Activated T-cell treated with anti-CD3 and anti-CD28 coated beads for 1 hour (primary cell): ENCODE data around the gene LOXL4.
"Not testable (repeated sequence)": the region's sequence is repeated elsewhere in the genome, so short reads cannot be mapped to it uniquely, and the experiment has no call there.

Source experiments
- DNase-seq: peaks from one replicate; pipeline ENCODE4 v3.0.0-alpha.2; 2020; ENCODE audit warnings: low read depth

LOXL4 gene

GRCh38 chr10:98244141-98244540, 23.9 kb downstream of the LOXL4 start:
- no peak for DNase-seq

GRCh38 chr10:98242823-98243222, 25.2 kb downstream of the LOXL4 start:
- DNase-seq = no peak

GRCh38 chr10:98240524-98240923, 27.5 kb downstream of the LOXL4 start:
- DNase-seq = no peak

GRCh38 chr10:98238391-98238790, 29.6 kb downstream of the LOXL4 start:
- no peak for DNase-seq

- DNase-seq = no peak
Observed at GRCh38 chr10:98236862-98237261, 31.1 kb downstream of the LOXL4 start.

GRCh38 chr10:98235846-98236245, 32.1 kb downstream of the LOXL4 start:
- no peak for DNase-seq

- no peak for DNase-seq
Observed at GRCh38 chr10:98231417-98231816, 36.6 kb downstream of the LOXL4 start.

GRCh38 chr10:98228266-98228665, 39.7 kb downstream of the LOXL4 start:
- not testable (repeated sequence) for DNase-seq

GRCh38 chr10:98227713-98228112, 40.3 kb downstream of the LOXL4 start:
- not testable (repeated sequence) for DNase-seq

GRCh38 chr10:98226508-98227144, 41.4 kb downstream of the LOXL4 start:
- DNase-seq = no peak

GRCh38 chr10:98224996-98225395, 43.0 kb downstream of the LOXL4 start:
- DNase-seq = no peak

GRCh38 chr10:98224509-98224908, 43.5 kb downstream of the LOXL4 start:
- DNase-seq = no peak

- DNase-seq = no peak
Observed at GRCh38 chr10:98223874-98224273, 44.1 kb downstream of the LOXL4 start.

- no peak for DNase-seq
Observed at GRCh38 chr10:98217801-98218200, 50.2 kb downstream of the LOXL4 start.

GRCh38 chr10:98215373-98215772, 52.6 kb downstream of the LOXL4 start:
- DNase-seq = no peak

GRCh38 chr10:98213740-98214139, 54.3 kb downstream of the LOXL4 start:
- no peak for DNase-seq

- no peak for DNase-seq
Observed at GRCh38 chr10:98212196-98212595, 55.8 kb downstream of the LOXL4 start.

- DNase-seq = no peak
Observed at GRCh38 chr10:98209441-98209840, 58.6 kb downstream of the LOXL4 start.

GRCh38 chr10:98208925-98209324, 59.1 kb downstream of the LOXL4 start:
- no peak for DNase-seq

- no peak for DNase-seq
Observed at GRCh38 chr10:98205351-98205750, 62.6 kb downstream of the LOXL4 start.

- no peak for DNase-seq
Observed at GRCh38 chr10:98202378-98202777, 65.6 kb downstream of the LOXL4 start.

- no peak for DNase-seq
Observed at GRCh38 chr10:98201760-98202159, 66.2 kb downstream of the LOXL4 start.
